MV-4-11 (cell line): ENCODE results near the gene RASGEF1B.

Experiments
- DNase-seq: peaks from one replicate; lab custom pipeline; 2025; lab: John Stamatoyannopoulos, UW

RASGEF1B gene

DNA sequence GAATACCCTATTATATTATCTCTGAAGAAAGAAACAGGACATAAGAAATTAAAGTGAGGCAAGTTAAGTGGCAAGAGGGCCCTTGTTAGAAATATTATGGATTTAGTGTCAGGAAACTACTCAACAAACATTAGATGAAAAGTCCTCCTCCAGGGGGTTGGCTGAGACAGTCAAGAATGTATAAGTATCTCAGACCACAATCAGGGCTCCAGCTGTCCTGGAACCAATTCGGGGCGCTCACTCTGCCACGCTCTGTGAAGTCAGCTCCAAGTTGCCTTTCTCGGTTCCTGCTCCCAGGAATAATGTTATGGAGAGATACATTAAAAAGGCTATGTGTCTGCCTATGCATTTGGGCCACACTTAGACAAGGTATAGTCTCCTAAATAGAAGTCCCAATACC is 73.3 kb downstream of the RASGEF1B start:
- DNase-seq: no peak

DNA sequence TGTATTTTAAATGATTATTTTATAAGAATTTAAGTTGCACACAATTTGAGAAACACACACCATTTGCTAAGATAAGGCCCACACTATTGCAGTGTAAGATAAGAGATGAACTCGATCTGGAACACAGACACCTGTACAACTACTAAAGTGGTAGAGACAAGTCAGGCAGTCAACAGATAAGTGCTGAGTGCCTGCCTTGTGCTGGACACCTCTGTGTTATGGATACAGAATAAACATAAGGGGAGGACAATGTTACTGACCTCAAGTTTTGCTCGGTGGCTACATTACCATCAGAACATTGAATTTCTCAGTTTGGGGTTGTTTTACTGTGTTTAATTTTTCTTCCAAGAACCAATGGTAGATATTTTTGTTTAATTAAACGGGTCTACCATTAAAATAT is 74.1 kb downstream of the RASGEF1B start:
- no peak for DNase-seq

DNA sequence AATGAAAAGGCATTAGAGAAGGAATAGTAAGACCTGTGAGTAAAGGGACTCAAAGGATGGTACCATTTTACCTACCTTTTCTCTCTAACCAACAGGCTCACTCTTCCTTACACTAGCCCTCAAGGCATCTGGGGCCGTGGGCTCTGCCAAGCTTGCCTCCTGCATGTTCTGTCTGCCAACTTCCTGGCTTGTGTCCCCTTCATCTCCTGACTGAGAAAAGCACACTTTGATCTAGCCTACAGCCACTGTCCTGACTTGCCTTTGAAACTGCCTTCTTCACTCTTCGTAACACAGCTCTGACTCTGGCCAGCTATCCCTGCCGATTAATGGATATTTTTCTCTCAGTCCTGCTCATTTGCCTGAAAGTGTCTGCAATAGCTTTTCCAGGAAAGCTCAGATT is 76.5 kb downstream of the RASGEF1B start:
- no peak for DNase-seq

DNA sequence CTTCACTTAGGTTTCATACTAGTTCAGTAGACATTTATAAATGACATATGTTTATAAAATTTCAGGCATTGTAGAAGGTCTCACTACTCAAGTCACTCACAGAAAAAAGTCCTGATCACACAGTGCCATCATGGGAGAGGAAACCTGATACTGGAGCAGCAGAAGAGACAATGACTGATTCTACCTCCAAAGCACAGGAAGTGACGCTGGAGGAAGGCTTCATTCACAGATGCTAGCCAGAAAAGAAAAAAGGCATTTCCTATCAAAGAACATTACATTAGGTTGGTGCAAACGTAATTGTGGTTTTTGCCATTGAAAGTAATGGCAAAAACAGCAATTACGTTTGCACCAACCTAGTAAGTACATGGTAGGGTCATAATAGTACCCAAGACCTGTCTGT is 79.5 kb downstream of the RASGEF1B start:
- no peak for DNase-seq

DNA sequence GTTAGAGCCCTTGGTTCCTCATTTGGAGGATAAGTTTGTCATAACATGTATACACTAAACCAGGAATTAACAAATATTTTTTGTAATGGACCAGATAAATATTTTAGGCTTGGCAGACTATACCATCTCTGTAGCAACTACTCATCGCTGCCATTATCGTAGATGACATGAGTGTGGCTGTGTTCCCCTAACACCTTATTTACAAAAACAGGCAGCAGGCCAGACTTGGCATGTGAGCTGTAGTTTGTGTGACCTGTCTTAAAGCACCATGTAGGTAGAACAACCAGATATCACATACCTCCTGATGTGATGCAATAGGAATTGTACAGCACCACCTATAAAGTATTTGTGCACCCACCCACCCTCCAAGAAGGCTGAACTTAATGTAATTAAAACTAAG is 82.0 kb downstream of the RASGEF1B start:
- DNase-seq: no peak

DNA sequence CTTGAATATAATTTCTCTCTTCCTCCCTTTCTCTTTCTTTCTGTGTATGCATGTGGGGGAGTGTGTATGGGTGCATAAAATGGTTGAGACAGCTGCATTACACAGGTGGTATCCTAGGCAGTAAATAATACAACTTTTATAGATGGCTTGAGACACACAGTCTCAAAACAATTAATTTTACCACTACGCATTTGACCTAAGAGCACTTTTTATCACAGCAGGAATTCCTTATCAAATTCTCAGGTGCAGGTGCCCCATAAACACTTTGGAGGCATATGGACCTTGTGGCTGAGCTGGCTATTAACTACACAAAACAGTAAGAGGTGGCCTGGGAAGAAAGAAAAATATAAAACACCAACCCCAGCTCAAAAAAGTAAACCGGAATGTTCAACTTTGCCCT is 91.3 kb downstream of the RASGEF1B start:
- DNase-seq: no peak

DNA sequence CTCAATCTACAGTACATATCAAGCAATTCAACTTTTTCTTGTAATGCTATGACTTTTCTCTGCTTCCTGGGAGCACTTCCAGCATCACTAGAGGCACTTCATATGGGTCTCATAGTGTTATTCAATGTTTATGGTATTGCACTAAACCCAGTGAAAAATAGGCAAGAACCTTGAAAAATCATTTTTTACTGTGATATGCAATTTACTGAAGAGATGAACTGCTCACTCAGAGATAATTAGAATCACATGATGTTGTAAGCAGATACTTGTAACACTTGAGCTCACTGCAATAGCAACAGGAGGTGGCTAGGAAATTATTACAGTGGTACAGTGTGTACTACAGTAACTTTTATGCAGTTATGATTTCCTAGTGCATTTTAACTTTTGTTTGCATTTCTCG is 93.3 kb downstream of the RASGEF1B start:
- DNase-seq: no peak

DNA sequence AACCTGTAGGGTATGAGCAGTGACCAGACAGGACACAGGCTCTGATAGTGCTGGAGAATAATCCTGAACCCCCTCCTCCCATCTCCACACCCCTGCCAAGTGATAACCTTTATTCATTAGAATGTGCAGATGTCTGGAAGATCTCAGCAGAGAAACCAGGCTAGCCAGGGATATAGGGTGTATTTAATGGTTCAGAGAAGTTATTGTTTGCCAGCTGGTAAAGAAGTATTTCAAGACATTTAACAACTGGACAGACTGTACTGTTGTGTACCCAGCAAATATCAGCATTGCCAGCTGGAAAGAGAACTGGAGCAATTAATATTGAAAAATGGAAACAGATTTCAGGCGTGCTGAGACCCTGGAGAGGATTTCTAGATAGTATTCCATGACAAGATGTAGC is 94.5 kb downstream of the RASGEF1B start:
- no peak for DNase-seq

DNA sequence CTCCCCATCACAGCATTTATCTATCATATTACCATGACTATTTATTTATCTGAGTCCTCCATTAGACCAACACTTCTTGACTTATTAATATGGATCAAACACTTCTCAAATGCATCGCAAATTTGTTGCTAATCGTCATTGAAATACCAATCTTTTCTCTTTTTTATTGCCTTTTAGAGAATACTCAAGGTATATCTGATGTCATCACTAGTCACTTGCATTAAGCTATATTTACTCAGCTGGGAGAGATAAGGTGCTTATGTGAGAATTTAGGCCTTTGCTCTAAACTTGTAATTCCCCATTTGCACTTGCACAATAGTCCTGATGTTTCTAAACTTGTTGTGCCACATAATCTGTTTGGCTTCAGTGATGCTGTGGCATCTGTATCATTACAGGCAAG is 95.0 kb downstream of the RASGEF1B start:
- DNase-seq: no peak
